Stimulated activated naive CD4-positive, alpha-beta T cell (primary cell): ENCODE data around the gene BTBD9.

Source experiments
- DNase-seq, 6 experiments: peaks; one replicate each; lab custom pipeline; 2025; lab: John Stamatoyannopoulos, UW

BTBD9 gene

GRCh38 chr6:38554700-38555413 is 84.9 kb downstream of the BTBD9 start:
- no peak for DNase-seq

- no peak for DNase-seq
These were observed 85.7 kb downstream of the BTBD9 start for GRCh38 chr6:38554014-38554413.

DNA sequence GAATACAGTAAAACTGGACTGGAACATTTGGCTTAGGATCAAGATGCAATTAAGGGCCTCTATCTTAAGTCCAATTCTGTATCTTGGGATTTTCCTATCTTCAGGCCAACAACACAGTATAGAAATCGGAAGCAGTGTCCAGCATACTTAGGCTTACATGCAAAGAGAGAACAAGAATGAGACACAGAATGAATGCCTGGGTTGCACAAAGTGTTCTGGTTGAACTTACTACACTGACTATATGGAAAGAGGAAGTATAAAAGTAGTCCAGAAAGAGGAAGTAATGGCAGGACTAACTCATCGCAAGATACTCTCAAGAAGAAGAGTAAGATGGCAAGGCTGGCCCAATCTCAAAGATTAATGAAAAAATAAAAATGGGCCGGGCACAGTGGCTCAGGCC is 87.6 kb downstream of the BTBD9 start:
- no peak for DNase-seq

- no peak for DNase-seq
These were observed 89.9 kb downstream of the BTBD9 start for GRCh38 chr6:38549795-38550194.

- no peak for DNase-seq
These were observed 90.5 kb downstream of the BTBD9 start for GRCh38 chr6:38549180-38549579.

DNA sequence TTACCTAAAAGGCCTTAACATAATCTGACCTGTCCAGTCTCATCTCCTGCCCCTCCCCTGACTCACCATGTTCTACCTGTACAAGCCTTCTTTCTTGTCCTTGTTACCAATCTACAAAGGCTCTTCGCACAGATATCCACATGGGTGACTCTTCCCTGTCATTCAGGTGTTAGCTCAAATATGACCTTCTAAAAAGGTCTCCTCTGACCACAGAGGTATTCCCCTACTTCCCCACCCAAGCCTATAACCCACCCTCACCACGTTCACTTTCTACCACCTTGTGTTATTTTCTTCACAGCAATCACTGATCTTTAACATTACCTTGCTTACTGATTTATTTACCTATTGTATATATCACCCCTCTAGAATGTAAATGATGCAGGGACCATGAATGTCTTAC is 96.7 kb downstream of the BTBD9 start:
- no peak for DNase-seq

DNA sequence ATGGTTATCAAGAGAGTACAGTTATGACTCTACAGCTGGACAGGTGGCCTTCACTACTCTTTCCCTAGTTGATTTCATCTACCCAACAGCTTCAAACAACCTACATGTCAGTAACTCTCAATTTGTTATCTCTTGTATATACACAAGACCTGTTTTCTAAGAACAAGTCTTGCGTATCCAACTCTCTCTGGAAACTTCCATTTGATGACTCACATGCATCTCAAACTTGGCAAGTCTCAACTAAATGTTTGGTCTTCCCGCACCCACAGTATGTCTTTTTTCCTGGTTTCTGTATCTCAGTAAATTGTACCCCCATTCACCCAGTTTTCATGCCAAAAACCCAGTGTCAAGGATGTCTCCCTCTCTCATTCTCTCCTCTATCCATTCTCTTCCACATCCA is 97.7 kb downstream of the BTBD9 start:
- DNase-seq = no peak

DNA sequence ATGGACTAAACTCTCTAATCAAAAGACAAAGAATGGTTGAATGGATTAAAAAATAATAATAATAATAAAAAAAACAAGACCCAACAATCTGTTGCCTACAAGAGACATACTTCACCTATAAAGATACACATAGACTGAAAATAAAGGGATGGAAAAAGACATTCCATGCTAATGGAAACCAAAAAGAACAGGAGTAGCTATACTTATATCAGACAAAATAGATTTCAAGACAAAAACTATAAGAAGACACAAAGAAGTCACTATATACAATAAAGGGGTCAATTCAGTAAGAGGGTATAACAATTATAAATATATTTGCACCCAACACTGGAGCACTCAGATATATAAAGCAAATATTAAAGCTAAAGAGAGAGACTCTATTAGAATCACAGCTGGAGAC is 106.7 kb downstream of the BTBD9 start:
- DNase-seq = no peak

DNA sequence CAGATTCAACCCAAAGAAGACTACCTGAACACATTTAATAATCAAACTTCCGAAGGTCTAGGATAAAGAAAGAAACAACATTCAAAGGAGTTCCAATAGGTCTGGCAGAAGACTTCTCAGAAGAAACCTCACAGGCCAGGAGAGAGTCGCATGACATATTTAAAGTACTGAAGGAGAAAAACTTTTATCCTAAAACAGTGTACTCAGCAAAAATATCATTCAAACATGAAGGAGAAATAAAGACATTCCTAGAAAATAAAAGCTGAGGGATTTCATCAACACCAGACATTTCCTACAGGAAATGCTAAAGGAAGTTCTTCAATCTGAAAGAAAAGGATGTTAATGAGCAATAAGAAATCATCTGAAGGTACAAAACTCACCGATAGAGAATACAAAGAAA is 108.6 kb downstream of the BTBD9 start:
- DNase-seq = no peak

GRCh38 chr6:38528196-38528965 is 111.3 kb downstream of the BTBD9 start:
- no peak for DNase-seq

DNA sequence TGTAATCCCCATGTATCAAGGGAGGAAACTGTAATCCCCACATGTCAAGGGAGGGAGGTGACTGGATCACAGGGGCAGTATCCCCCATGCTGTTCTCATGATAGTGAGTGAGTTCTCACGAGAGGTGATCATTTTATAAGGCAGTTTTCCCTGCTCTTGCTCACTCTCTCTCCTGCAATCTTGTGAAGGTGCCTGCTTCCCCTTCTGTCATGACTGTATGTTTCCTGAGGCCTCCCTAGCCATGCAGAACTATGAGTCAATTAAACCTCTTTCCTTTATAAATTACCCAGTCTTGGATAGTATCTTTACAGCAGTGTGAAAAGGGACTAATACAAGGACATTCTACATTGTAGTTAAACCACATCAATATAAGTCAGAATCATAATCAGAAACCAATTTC is 112.4 kb downstream of the BTBD9 start:
- no peak for DNase-seq

DNA sequence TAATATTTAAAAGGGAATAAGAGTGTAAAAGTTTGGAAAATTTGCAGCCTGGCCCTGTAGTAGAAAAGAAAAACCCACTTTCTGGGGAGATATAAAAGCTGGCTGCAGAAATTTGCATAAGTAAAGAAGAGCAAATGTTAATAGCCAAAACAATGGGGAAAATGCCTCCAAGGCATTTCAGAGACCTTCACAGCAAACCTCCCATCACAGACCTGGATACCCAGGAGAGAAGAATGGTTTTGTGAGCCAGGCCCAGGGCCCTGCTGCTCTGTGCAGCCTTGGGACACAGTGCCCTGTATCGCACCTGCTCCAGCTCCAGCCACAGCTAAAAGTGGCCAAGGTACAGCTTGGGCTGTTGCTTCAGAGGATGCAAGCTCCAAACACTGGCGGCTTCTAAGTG is 113.8 kb downstream of the BTBD9 start:
- no peak for DNase-seq

DNA sequence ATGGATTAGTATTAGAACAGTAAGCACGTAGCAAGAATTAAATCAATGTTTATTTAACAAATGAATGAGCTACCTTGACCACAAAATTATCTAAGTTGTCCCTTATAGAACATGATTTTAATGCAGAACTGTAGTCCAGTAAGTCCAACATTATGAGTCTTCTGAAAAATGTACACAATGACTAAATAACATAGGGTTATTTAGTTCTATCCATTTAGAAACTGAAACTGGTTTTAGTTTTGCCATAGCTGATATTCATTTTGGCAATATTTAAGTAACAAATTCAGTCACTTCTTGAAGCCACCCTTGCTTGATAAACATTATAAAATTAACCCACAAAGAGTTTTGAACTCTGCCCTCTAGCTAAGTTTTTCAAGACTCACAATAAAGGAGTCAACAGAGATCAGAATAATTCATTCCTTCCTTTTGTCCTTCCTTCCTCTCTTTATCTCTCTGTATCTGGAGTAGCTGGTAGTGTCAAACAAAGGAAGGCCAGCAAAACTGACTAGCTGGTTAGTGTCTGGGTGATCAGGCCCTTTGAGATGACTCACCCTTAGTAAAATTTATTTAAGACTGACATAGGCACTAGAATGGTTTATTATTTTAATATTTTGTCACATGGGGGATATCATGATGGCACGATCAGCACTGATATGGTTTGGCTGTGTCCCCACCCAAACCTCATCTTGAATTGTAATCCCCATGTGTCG is 115.1 kb downstream of the BTBD9 start:
- no peak for DNase-seq

DNA sequence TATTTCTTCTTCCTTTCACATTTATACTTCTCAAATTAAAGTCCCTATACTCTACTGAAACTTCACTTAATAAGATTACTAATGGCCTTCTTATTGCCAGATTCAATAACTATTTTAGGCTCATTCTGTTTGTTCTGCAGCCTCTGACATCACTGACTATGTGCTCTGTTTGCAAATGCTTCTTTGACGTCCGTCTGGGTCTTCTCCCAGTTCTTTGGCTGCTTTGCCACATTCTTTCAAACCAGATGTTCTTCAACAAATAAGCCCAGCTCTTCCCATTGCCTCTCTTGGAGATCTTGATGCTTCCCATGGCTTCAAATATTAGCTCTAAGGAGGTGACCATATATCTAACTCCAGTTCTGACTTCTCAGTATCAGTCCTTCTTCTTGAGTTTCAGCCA is 117.4 kb downstream of the BTBD9 start:
- no peak for DNase-seq

- peak in 1 of 6 experiments; percentile 4 for DNase-seq
These were observed 121.0 kb downstream of the BTBD9 start for GRCh38 chr6:38518511-38519304.

DNA sequence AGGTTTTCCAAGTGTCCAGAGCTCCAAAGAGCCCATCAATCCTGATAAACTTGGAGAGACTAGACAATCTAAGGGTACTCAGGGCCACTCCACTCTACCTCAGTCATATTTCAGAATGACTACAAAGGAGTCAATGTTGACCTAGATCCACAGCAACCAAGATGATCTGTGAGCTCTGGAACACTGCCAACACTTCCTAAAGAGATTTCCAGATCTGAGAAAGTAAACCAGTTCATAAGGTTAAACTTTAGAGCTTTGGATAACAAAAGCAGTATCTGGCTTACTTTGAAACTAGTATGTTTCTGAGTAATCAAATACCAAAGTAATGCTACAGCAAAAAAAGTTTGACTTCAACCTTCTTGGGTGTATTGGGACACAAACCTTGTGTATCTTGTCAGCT is 122.7 kb downstream of the BTBD9 start:
- DNase-seq = no peak

DNA sequence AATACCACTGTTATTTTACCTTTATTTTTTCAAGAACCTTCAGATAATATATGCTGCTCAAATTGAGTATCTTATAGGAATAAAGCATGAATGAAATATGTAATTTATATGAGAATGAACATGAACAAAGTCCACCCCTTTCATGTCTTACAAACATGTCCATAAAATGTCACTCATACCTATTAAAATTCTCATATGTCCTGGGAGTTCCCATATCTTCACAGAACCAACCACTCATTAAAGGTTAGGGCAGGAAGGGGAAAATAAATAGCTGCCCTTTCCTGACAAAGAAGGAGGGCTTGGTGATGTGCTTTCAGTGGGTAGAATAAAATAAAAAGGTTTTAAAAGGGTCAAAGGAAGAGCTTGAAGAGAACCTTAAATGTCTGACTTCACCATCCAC is 125.3 kb downstream of the BTBD9 start:
- DNase-seq = no peak

- DNase-seq = no peak
These were observed 127.5 kb downstream of the BTBD9 start for GRCh38 chr6:38512211-38512610.

DNA sequence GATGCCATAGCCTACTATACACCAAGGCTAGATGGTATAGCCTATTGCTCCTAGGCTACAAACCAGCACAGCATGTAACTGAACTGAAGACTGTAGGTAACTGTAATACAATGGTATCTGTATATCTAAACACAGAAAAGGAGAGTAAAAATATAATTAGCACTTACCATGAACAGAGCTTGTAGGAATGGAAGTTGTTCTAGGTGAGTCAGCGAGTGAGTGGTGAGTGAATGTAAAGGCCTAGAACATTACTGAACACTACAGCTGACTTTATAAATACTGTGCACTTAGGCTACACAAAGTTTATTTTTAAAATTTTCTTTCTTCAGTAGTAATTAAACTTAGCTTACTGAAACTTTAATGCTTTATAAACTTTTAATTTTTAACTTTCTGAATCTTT is 129.5 kb downstream of the BTBD9 start:
- no peak for DNase-seq

- no peak for DNase-seq
These were observed 130.0 kb downstream of the BTBD9 start for GRCh38 chr6:38509713-38510112.

DNA sequence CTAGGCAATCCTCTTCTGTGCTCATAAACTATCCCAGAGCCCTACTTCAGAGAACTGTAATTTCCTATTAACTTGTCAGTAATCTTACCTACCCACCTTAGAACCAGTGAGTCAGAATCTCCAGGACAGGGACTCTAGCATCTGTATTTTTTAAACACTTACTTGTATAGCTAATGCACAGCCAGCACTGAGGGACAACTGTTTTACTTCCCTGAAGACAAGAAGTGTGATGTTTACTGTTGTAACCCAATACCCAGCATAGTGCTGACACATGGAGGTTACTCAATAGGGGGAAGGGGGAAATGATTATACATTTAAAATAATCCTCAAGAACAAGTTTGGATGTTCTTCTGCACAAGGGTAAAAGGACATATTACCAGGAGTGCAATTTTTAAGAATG is 130.8 kb downstream of the BTBD9 start:
- DNase-seq = no peak

GRCh38 chr6:38508286-38508685 is 131.4 kb downstream of the BTBD9 start:
- DNase-seq = no peak
